Sigmoid colon (tissue), 4 donors: ENCODE measurements around the gene PRG3.

Source experiments
- CTCF ChIP-seq, 4 experiments: fragments of 450-650 bp in 3 of 4; fragments of 200-600 bp in 1 of 4; IDR thresholded peaks; one replicate each; pipeline ENCODE4 v1.5.1; 2016 to 2019; ENCODE audit warnings: antibody characterized with exemption in 4 of 4, mild to moderate bottlenecking in 3 of 4, moderate library complexity in 2 of 4
- EP300 ChIP-seq, 4 donors: sonication (generic); formaldehyde crosslinking; IDR thresholded peaks; one replicate each; pipeline ENCODE4 v1.6.1; 2017; ENCODE audit warnings: antibody characterized with exemption in 4 of 4
- POLR2A ChIP-seq, 2 donors: fragments of 450-650 bp; IDR thresholded peaks; one replicate each; pipeline ENCODE4 v1.6.1; 2016; ENCODE audit warnings: antibody characterized with exemption in 2 of 2, mild to moderate bottlenecking in 2 of 2, moderate library complexity in 2 of 2
- POLR2AphosphoS5 ChIP-seq, 4 donors: sonication (generic); formaldehyde crosslinking; IDR thresholded peaks; one replicate each; pipeline ENCODE4 v1.6.1; 2017; ENCODE audit warnings: antibody characterized with exemption in 4 of 4

DNA sequence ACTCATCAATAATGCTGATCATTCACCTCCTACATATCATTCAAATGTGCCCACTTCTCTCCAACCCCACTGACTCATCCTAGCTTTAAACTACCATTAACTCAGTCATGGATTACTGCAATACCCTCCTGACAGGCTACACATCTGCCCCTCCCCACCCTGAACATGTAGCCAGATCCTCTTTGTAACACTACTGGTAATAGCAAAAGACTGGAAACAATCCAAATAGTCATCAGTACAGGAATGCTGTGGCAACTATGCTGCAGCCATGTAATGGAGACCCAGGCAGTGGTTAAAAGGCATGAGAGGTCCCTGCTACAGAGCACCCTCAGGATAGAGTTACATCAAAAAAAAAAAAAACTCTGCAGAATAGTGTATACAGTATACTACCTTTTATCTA, 29.3 kb upstream of the PRG3 start:
- TF ChIP-seq CTCF (IDR thresholded peaks at IDR 0.05) (no peak), POLR2A (IDR thresholded peaks at IDR 0.05) (no peak), POLR2AphosphoS5 (IDR thresholded peaks at IDR 0.05) (no peak), EP300 (IDR thresholded peaks at IDR 0.05) (no peak)
